ENCODE data around the gene ARMH4.

DNA sequence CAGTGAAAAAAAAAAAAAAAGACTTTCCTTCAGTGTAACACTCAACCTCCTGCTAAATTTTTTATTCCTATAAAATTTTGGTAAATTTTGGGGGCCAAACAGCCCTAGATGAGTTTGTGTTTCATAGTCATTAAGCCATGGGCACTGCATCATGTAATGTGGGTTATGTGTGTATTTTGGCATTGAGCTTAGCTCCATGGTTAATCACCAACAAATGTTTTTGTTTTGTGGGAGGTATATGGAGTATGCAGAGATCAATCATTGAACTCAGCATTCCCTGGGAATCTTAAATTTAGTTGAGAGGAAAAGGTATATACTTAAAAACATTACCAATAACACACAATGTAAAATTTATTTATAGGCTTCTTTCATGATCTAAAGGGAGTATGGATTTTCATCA, 8.5 kb upstream of the ARMH4 start:
- TF ChIP-seq, protein P1, sequence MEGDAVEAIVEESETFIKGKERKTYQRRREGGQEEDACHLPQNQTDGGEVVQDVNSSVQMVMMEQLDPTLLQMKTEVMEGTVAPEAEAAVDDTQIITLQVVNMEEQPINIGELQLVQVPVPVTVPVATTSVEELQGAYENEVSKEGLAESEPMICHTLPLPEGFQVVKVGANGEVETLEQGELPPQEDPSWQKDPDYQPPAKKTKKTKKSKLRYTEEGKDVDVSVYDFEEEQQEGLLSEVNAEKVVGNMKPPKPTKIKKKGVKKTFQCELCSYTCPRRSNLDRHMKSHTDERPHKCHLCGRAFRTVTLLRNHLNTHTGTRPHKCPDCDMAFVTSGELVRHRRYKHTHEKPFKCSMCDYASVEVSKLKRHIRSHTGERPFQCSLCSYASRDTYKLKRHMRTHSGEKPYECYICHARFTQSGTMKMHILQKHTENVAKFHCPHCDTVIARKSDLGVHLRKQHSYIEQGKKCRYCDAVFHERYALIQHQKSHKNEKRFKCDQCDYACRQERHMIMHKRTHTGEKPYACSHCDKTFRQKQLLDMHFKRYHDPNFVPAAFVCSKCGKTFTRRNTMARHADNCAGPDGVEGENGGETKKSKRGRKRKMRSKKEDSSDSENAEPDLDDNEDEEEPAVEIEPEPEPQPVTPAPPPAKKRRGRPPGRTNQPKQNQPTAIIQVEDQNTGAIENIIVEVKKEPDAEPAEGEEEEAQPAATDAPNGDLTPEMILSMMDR (IDR thresholded peaks at IDR 0.05; ENCODE audit: low read depth, low read length, poor library complexity, severe bottlenecking) = no peak
- no peak for TF ChIP-seq EZH2phosphoT487 (IDR thresholded peaks at IDR 0.05; ENCODE audit: borderline replicate concordance, low read length)

Measured in DOHH2 (cell line).